HG03558 (cell line): Measurements from ENCODE around the gene MAP3K2.

Experiments
- ATAC-seq: cut with Tn5 transposase; IDR thresholded peaks from one replicate; pipeline ENCODE4 v1.9.1; 2021; ENCODE audit warnings: moderate number of reproducible peaks; ENCODE audit not compliant: unreplicated experiment; ENCODE audit errors: extremely low read depth

Gene MAP3K2

GRCh38 chr2:127255146-127255545 lies 132.6 kb downstream of the MAP3K2 start:
- ATAC-seq, result no peak

GRCh38 chr2:127254386-127254981 lies 133.3 kb downstream of the MAP3K2 start:
- ATAC-seq, result no peak
